KMS-11 (cell line): Measurements from ENCODE around the gene EPB42.

ENCODE experiments used
- H2AFZ ChIP-seq: fragments of 200-600 bp; sonication (generic); 2 replicates; pipeline ENCODE4 v1.6.1; 2016; ENCODE audit warnings: antibody characterized with exemption, mixed run types, low read depth
- H3K27ac ChIP-seq: fragments of 200-600 bp; sonication (generic); 2 replicates; pipeline ENCODE4 v1.6.1; 2016; ENCODE audit warnings: mild to moderate bottlenecking, mixed run types
- H3K27me3 ChIP-seq: fragments of 200-600 bp; sonication (generic); 2 replicates; pipeline ENCODE4 v1.6.1; 2017; ENCODE audit warnings: mild to moderate bottlenecking, low read depth, mixed run types, moderate library complexity; ENCODE audit not compliant: insufficient read depth
- H3K36me3 ChIP-seq: fragments of 200-600 bp; sonication (generic); 2 replicates; pipeline ENCODE4 v1.6.1; 2017; ENCODE audit warnings: mild to moderate bottlenecking, mixed run types; ENCODE audit not compliant: insufficient read depth
- H3K4me1 ChIP-seq: fragments of 200-600 bp; sonication (generic); 2 replicates; pipeline ENCODE4 v1.6.1; 2016; ENCODE audit warnings: mild to moderate bottlenecking, low read depth, mixed run types; ENCODE audit not compliant: poor library complexity, severe bottlenecking
- H3K4me2 ChIP-seq: fragments of 200-600 bp; sonication (generic); 2 replicates; pipeline ENCODE4 v1.7.0; 2016; ENCODE audit warnings: mild to moderate bottlenecking, mixed run types
- H3K4me3 ChIP-seq: fragments of 200-600 bp; sonication (generic); IDR thresholded peaks from 2 replicates; pipeline ENCODE4 v1.6.1; 2017; ENCODE audit warnings: low read depth, low read length, mixed read lengths; ENCODE audit not compliant: insufficient read depth
- H3K79me2 ChIP-seq: fragments of 200-600 bp; sonication (generic); 2 replicates; pipeline ENCODE4 v1.6.1; 2016; ENCODE audit warnings: low read depth, mixed run types; ENCODE audit not compliant: insufficient read depth
- H3K9ac ChIP-seq: fragments of 200-600 bp; sonication (generic); 2 replicates; pipeline ENCODE4 v1.6.1; 2016; ENCODE audit warnings: mild to moderate bottlenecking, mixed run types
- H4K20me1 ChIP-seq: fragments of 200-600 bp; sonication (generic); 2 replicates; pipeline ENCODE4 v1.6.1; 2016; ENCODE audit warnings: mild to moderate bottlenecking, mixed run types; ENCODE audit not compliant: insufficient read depth
- TF ChIP-seq, protein P1 (sequence below): fragments of 200-600 bp; sonication (generic); conservative IDR thresholded peaks from 2 replicates; pipeline ENCODE4 v1.6.1; 2017; ENCODE audit warnings: low read depth, mild to moderate bottlenecking, antibody characterized with exemption, low read length, moderate library complexity, mixed read lengths

The EPB42 gene

GRCh38 chr15:43241100-43241499 lies 20.3 kb upstream of the EPB42 start:
- Histone ChIP-seq H3K27me3 (no peaks in the 10 kb centered on the region), H3K4me1 (no peaks in the 10 kb centered on the region), H3K36me3 (no peaks in the 10 kb centered on the region), H2AFZ (no peak overlapping the region), H3K27ac (no peak overlapping the region), H3K4me3 (no peak overlapping the region), H4K20me1 (no peaks in the 10 kb centered on the region), H3K9ac (no peak overlapping the region), H3K4me2 (no peak overlapping the region), H3K79me2 (no peaks in the 10 kb centered on the region)
- TF ChIP-seq, protein P1, sequence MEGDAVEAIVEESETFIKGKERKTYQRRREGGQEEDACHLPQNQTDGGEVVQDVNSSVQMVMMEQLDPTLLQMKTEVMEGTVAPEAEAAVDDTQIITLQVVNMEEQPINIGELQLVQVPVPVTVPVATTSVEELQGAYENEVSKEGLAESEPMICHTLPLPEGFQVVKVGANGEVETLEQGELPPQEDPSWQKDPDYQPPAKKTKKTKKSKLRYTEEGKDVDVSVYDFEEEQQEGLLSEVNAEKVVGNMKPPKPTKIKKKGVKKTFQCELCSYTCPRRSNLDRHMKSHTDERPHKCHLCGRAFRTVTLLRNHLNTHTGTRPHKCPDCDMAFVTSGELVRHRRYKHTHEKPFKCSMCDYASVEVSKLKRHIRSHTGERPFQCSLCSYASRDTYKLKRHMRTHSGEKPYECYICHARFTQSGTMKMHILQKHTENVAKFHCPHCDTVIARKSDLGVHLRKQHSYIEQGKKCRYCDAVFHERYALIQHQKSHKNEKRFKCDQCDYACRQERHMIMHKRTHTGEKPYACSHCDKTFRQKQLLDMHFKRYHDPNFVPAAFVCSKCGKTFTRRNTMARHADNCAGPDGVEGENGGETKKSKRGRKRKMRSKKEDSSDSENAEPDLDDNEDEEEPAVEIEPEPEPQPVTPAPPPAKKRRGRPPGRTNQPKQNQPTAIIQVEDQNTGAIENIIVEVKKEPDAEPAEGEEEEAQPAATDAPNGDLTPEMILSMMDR = no peak

DNA sequence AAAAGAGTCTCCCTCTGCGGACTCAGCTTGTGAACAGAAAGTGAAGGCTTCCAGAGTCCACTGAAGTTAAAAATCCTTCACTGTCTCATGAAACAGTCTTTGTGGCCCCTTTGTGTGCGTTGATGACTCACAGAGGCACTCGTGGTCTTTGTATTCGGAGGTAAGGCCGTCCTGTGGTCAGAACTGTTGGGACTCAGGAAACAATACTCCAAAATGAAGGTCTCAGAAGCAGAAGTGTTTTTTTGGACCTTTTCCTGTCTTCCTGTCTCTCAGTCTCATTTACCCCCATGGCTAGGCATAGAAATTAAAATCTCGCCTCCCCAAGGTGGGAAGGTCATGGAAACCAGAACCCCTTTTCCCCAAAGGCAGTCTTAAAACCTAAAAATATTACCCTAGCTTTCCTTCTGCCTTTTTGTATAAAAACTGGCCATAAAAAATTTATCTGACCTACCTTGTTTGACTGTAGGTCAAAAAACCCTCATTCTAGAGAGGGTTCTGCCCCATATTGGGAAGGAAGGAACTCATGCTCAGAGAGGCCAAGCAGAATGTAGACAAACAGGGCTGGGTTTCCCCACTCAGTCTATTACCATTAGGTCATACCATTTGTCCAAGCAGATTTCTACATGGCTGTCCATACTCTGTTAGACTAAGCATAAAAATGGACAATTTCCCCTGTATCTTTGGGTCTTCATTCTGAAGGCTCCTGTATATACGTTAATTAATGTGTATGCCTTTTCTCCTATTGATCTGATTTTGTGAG lies 19.1 kb upstream of the EPB42 start:
- Histone ChIP-seq H3K4me2 (no peak overlapping the region), H3K4me1 (no peaks in the 10 kb centered on the region)
- TF ChIP-seq, protein P1 = no peak

GRCh38 chr15:43238671-43239131 lies 17.9 kb upstream of the EPB42 start:
- Histone ChIP-seq H2AFZ (no peak overlapping the region), H3K79me2 (no peaks in the 10 kb centered on the region), H3K4me3 (no peak overlapping the region), H3K4me2 (no peak overlapping the region), H3K27ac (no peak overlapping the region), H3K4me1 (no peaks in the 10 kb centered on the region), H3K27me3 (no peaks in the 10 kb centered on the region), H3K9ac (no peak overlapping the region), H3K36me3 (no peaks in the 10 kb centered on the region), H4K20me1 (no peaks in the 10 kb centered on the region)
- TF ChIP-seq, protein P1 = no peak

More for the DNA sequence above, 19.1 kb upstream of the EPB42 start:
- no peak overlapping the region for H3K4me3 ChIP-seq
- no peaks in the 10 kb centered on the region for H3K27me3 ChIP-seq
- no peaks in the 10 kb centered on the region for H3K36me3 ChIP-seq
- no peaks in the 10 kb centered on the region for H4K20me1 ChIP-seq
- H3K9ac ChIP-seq = no peak overlapping the region
- H2AFZ ChIP-seq = no peak overlapping the region
- H3K27ac ChIP-seq = no peak overlapping the region
- no peaks in the 10 kb centered on the region for H3K79me2 ChIP-seq

DNA sequence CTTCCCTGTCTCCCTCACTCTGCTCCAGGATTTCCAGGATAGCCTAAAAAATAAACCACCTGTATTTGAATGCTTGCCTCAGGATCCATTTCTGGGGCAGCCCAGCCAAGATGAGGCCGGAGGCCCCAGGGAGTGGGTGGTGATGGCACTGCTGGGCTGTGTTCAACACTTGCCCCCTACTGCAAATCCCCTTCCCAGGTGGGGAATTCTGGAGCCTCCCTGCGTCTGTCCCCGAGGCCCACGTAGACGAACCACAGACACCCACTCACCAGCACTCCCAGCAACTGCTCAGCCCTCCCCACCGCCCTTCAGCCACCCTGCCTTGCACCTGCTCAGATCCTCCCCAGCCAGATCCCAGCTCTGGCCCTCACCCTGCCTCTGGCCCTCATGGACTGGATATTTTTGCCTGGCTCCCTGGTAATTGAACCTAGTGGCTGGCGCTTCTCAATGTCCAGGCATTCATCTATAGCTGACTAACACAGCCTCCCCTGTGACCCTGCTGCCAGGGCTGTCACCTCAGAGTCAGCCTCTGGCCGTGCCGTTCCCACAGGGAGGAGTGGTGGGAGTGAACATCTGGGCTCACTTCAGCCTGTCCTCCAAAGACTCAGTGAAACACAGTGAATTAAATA lies 17.1 kb upstream of the EPB42 start:
- Histone ChIP-seq H3K9ac (no peak overlapping the region), H3K27ac (no peak overlapping the region), H3K4me1 (no peaks in the 10 kb centered on the region), H3K79me2 (no peaks in the 10 kb centered on the region), H3K27me3 (no peaks in the 10 kb centered on the region), H2AFZ (no peak overlapping the region), H3K36me3 (no peaks in the 10 kb centered on the region), H3K4me2 (no peak overlapping the region), H4K20me1 (no peaks in the 10 kb centered on the region), H3K4me3 (no peak overlapping the region)
- TF ChIP-seq, protein P1 = no peak
